Activated naive CD4-positive, alpha-beta T cell treated with anti-CD3 and anti-CD28 coated beads for 36 hours (primary cell): ENCODE measurements around the gene FZD7. TPM values are rescaled to one million over a fixed set of nuclear protein-coding genes. Genes with fewer than 3 reads are reported as not detected.

Experiments used
- CTCF ChIA-PET: fragments of 350-600 bp; sonication (Branson Sonifier 250); formaldehyde crosslinking; loops from one replicate; lab custom pipeline; 2021; ENCODE audit warnings: antibody characterized with exemption; lab: Charles Lee
- DNase-seq: peaks from one replicate; pipeline ENCODE4 v3.0.0-alpha.2; 2020
- H3K27ac Mint-ChIP-seq: one replicate; pipeline ENCODE4 v1.8.0; 2021; ENCODE audit warnings: mild to moderate bottlenecking, mixed read lengths
- H3K27me3 Mint-ChIP-seq: one replicate; pipeline ENCODE4 v1.8.0; 2021; ENCODE audit warnings: low read depth, mixed read lengths
- H3K36me3 Mint-ChIP-seq: one replicate; pipeline ENCODE4 v1.8.0; 2021; ENCODE audit warnings: low read depth, mixed read lengths
- H3K4me1 Mint-ChIP-seq: one replicate; pipeline ENCODE4 v1.8.0; 2021; ENCODE audit warnings: low read depth, mixed read lengths
- H3K4me3 Mint-ChIP-seq: one replicate; pipeline ENCODE4 v1.8.0; 2021; ENCODE audit warnings: mild to moderate bottlenecking, moderate library complexity, mixed read lengths
- H3K9me3 Mint-ChIP-seq: one replicate; pipeline ENCODE4 v1.8.0; 2021; ENCODE audit warnings: mixed read lengths
- intact Hi-C: fragments of 100-400 bp; cut with micrococcal nuclease; formaldehyde crosslinking; loops from one replicate; pipeline ENCODE4 v1.15.1; 2023
- total RNA-seq, 2 experiments: library from RNA; stranded (reverse); gene quantifications; one replicate each; pipeline ENCODE4 v1.2.3, GENCODE V29; 2021

FZD7 gene
- total RNA-seq, 2 experiments from 2014 or later = 0.17 to 0.43 TPM

DNA sequence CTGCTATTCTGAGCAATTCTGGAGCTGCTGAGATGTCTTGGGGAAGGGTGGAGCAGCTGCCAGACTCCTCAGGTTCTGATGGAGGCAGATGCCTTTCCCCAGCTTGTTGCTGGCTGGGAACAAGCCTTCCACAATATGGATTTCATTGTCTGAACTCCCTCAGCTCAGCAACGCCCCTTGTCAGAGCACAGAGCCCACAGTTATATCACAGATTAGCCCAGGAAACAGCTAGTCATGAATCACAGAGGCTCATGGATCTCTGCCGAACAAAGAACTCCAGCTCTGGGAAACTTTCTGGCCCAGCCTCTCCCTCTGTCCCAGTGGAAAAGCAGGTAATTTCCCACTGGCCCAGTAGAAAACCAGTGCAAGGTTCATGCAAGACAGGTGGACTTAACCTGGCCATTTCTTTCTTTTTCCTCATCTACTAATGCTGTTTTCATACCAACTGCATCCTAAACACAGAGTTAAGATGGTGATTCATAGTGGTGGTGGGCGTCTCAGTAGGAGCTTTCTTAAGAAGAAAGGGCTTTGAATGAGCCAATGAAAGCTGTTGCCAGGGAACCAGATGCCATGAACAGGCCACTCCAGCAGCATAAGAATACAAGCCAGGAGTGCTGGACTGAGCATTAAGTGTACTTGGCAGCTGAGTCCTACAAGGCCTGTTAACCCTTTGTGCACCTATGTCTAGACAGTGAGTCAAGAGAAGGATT, 30.7 kb downstream of the FZD7 start:
- Mint-ChIP-seq H3K4me3 (no peak overlapping the region), H3K4me1 (no peaks in the 10 kb centered on the region), H3K27ac (no peak overlapping the region), H3K27me3 (peaks cover 4% of the 10 kb centered on the region), H3K36me3 (no peaks in the 10 kb centered on the region), H3K9me3 (no peaks in the 10 kb centered on the region)
- DNase-seq = no peak
- CTCF ChIA-PET = interaction anchor here (1.0 kb wide), 1 partner anchor 62 kb away, joined by 3 read pairs; no protein-coding TSS in a partner anchor
- intact Hi-C loops = no loop called here

DNA sequence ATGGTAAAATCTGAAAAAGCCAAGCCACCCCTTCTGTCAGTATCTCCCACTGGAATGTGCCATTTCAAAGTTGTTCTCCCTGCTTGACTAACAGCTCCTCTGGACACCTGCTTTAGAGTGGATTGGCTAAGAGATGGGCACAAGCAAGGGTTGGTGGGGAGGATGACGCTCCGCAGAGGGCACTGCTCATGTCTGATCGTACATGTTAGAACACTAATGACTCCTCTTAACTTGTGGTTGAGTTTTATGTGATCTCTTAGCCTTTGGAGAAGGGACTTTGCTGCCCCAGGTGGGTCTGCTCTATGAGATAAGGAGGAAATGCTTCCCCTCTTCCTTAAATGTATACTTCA, 31.2 kb downstream of the FZD7 start:
- no peak for DNase-seq
- H3K9me3 Mint-ChIP-seq = no peaks in the 10 kb centered on the region
- CTCF ChIA-PET = no interaction called here
- no peak overlapping the region for H3K27ac Mint-ChIP-seq
- H3K36me3 Mint-ChIP-seq = no peaks in the 10 kb centered on the region
- no peaks in the 10 kb centered on the region for H3K4me1 Mint-ChIP-seq
- no peak overlapping the region for H3K4me3 Mint-ChIP-seq
- intact Hi-C loops = no loop called here
- no peaks in the 10 kb centered on the region for H3K27me3 Mint-ChIP-seq

GRCh38 chr2:202065876-202066275, 32.2 kb downstream of the FZD7 start:
- Mint-ChIP-seq H3K9me3 (no peaks in the 10 kb centered on the region), H3K27ac (no peak overlapping the region), H3K36me3 (no peaks in the 10 kb centered on the region), H3K4me3 (no peak overlapping the region), H3K4me1 (no peaks in the 10 kb centered on the region), H3K27me3 (no peaks in the 10 kb centered on the region)
- no peak for DNase-seq
- CTCF ChIA-PET = interaction anchor here (1.3 kb wide), 1 partner anchor 205 kb away, joined by 3 read pairs; no protein-coding TSS in a partner anchor
- intact Hi-C loops = no loop called here

DNA sequence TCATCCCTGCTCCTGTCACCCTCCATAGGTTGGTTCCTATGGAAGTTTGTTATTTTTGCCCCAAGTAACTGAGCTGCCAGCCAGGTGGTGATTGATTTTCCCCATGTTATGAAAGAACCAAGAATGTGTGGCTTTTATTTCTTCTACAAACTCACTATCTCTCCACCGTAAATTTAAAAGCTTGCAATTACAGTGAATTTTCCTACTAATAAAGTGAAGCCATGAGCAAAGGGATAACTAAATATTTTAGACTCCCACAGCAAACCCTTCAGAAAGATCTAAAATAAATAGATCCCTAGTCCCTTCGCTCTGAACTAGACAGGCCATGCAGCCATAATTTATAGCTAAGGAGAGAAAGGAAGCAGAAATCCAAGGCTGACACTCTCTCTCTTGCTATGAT, 33.2 kb downstream of the FZD7 start:
- no peaks in the 10 kb centered on the region for H3K36me3 Mint-ChIP-seq
- intact Hi-C loops = no loop called here
- no peaks in the 10 kb centered on the region for H3K9me3 Mint-ChIP-seq
- no peak for DNase-seq
- no peak overlapping the region for H3K27ac Mint-ChIP-seq
- no peak overlapping the region for H3K4me3 Mint-ChIP-seq
- no peaks in the 10 kb centered on the region for H3K4me1 Mint-ChIP-seq
- CTCF ChIA-PET = interaction anchor here (0.6 to 1.3 kb wide), 3 partner anchors 40 to 407 kb away, joined by 3 to 4 read pairs (median 3); no protein-coding TSS in a partner anchor
- no peaks in the 10 kb centered on the region for H3K27me3 Mint-ChIP-seq

DNA sequence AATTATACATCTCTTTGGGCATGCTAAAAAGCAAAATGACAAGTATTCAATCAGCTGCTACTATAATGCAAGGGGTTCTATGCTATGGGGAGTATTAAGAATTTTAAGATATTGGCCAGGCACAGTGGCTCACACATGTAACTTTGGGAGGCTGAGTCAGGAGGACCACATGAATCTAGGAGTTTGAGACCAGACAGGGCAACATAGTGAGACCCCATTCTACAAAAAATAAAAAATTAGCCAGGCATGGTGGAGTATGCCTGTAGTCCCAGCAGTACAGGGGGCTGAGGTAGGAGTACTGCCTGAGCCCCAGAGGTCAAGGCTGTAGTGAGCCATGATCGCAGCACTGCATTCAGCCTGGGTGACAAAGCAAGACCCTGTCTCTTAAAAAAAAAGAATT, 33.9 kb downstream of the FZD7 start:
- Mint-ChIP-seq H3K27me3 (no peaks in the 10 kb centered on the region), H3K4me1 (no peaks in the 10 kb centered on the region), H3K36me3 (no peaks in the 10 kb centered on the region), H3K27ac (no peak overlapping the region), H3K9me3 (no peaks in the 10 kb centered on the region), H3K4me3 (no peak overlapping the region)
- no peak for DNase-seq
- intact Hi-C loops = no loop called here
- CTCF ChIA-PET = no interaction called here

DNA sequence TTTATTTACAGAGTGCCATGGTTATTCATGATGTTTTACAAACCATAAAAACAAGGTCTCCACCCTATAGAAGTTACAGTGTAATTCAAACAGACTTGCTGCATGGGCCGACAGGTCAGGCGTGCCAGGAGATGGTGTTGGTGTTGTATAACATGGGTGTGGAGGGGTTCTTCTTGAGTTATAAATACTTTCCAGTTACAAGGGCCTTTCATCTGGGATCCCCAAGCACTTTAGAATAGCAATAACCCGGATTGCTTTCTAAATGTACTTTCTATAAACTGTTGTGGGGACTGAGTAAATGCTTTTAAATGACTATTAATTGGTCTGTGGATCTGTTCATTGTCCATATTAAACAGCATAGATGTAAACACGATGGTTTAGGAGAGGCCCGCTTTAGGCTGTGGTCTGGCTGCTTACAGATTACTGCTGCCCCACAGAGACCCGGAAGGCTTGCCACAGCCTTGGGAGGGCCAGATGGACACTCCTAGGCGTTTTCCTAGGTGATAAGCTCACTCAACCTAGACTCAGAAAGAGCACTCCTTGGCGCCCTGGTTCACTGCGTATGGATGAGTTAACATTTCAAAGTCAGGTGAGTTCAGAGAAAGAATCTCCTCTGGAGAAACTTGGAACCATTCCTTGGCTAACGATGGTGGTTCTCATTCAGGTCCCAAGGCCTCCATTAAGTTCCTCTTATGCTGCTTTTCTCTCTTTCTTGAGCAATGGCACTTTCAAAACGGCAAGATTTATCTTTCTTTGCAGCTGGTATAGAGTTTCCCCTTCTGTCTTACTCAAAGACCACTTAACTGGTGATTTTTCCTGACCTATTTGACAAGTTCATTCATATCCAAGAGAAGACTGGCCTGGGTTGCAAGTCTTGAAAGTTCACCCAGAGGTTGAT, 35.8 kb downstream of the FZD7 start:
- CTCF ChIA-PET = interaction anchor here (0.6 kb wide), 1 partner anchor 69 kb away, joined by 4 read pairs; no protein-coding TSS in a partner anchor
- Mint-ChIP-seq H3K27ac (no peak overlapping the region), H3K4me1 (no peaks in the 10 kb centered on the region), H3K27me3 (no peaks in the 10 kb centered on the region), H3K9me3 (no peaks in the 10 kb centered on the region), H3K4me3 (no peak overlapping the region), H3K36me3 (no peaks in the 10 kb centered on the region)
- no peak for DNase-seq
- intact Hi-C loops = no loop called here

- Mint-ChIP-seq H3K36me3 (no peaks in the 10 kb centered on the region), H3K9me3 (no peaks in the 10 kb centered on the region), H3K27me3 (no peaks in the 10 kb centered on the region), H3K27ac (no peak overlapping the region), H3K4me1 (no peaks in the 10 kb centered on the region), H3K4me3 (no peak overlapping the region)
- CTCF ChIA-PET = no interaction called here
- no peak for DNase-seq
- intact Hi-C loops = no loop called here
These were observed 37.5 kb downstream of the FZD7 start for GRCh38 chr2:202071107-202071506.

DNA sequence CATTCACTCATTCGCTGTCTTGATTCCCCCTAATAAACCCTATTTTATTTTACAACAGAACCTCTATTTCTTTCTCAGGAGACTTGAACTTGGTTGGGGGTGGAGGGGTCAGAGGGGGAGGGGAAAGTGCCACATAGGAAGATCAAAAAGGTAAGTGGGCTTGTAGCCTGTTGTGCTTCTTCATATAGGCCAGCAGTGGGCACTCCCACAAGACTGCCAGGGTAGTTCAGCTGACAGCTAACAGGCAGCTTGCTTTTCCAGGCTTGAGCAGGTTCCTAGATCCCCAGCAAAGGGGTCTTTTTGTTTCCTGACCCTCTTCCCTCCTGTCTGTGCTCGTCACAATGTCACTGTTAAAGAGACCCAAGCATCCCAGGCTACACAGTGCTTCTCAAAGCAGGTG, 38.6 kb downstream of the FZD7 start:
- no peaks in the 10 kb centered on the region for H3K27me3 Mint-ChIP-seq
- intact Hi-C loops = no loop called here
- no peaks in the 10 kb centered on the region for H3K4me1 Mint-ChIP-seq
- no peak for DNase-seq
- H3K4me3 Mint-ChIP-seq = no peak overlapping the region
- H3K36me3 Mint-ChIP-seq = no peaks in the 10 kb centered on the region
- H3K9me3 Mint-ChIP-seq = no peaks in the 10 kb centered on the region
- no peak overlapping the region for H3K27ac Mint-ChIP-seq
- CTCF ChIA-PET = no interaction called here

GRCh38 chr2:202072737-202073401, 39.2 kb downstream of the FZD7 start, which contains the start of gene KIAA2012:
Gene KIAA2012 (plus strand): TSS chr2:202073255. CDS start chr2:202073628, 373 bp downstream.
- H3K27ac Mint-ChIP-seq = no peak within 1 kb of the TSS
- no peaks in the 10 kb centered on the region for H3K9me3 Mint-ChIP-seq
- intact Hi-C loops = no loop called here
- no peaks in the 10 kb centered on the region for H3K27me3 Mint-ChIP-seq
- CTCF ChIA-PET = interaction anchor here (0.6 to 0.7 kb wide), 2 partner anchors 15 to 68 kb away, joined by 3 read pairs; no protein-coding TSS in a partner anchor
- no peaks in the 10 kb centered on the region for H3K4me1 Mint-ChIP-seq
- no peaks in the 10 kb centered on the region for H3K36me3 Mint-ChIP-seq
- H3K4me3 Mint-ChIP-seq = no peak within 1 kb of the TSS
- DNase-seq = no peak

DNA sequence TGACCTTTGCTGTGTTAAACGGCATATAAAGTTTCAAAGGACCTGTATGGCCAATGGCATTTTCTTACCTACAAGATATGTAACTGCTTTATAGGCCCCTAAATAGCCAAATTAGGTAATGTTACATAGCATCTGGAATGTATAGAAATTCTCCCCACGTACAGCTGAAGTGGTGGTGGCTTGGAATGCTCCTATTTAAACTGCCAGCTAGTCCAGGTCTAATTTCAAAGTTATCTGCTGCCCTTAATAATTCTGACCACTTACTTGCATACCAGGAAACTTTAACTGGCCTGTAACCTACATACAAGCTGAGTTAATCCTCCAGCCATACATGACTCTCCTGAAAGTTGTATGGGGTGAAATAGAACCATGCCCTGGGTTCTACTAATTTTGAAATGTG, 40.7 kb downstream of the FZD7 start:
- DNase-seq = no peak

GRCh38 chr2:202079310-202079709, 45.7 kb downstream of the FZD7 start:
- H3K27ac Mint-ChIP-seq = no peak overlapping the region
- H3K36me3 Mint-ChIP-seq = no peaks in the 10 kb centered on the region
- no peak overlapping the region for H3K4me3 Mint-ChIP-seq
- no peaks in the 10 kb centered on the region for H3K27me3 Mint-ChIP-seq
- no peaks in the 10 kb centered on the region for H3K4me1 Mint-ChIP-seq
- intact Hi-C loops = no loop called here
- H3K9me3 Mint-ChIP-seq = no peaks in the 10 kb centered on the region
- CTCF ChIA-PET = interaction anchor here (0.6 kb wide), 1 partner anchor 166 kb away, joined by 4 read pairs; no protein-coding TSS in a partner anchor
- DNase-seq = no peak

More for the DNA sequence above, 40.7 kb downstream of the FZD7 start:
- H3K4me1 Mint-ChIP-seq = no peaks in the 10 kb centered on the region
- H3K36me3 Mint-ChIP-seq = no peaks in the 10 kb centered on the region
- H3K4me3 Mint-ChIP-seq = no peak overlapping the region
- CTCF ChIA-PET = no interaction called here
- H3K27ac Mint-ChIP-seq = no peak overlapping the region
- intact Hi-C loops = no loop called here
- no peaks in the 10 kb centered on the region for H3K27me3 Mint-ChIP-seq
- no peaks in the 10 kb centered on the region for H3K9me3 Mint-ChIP-seq

DNA sequence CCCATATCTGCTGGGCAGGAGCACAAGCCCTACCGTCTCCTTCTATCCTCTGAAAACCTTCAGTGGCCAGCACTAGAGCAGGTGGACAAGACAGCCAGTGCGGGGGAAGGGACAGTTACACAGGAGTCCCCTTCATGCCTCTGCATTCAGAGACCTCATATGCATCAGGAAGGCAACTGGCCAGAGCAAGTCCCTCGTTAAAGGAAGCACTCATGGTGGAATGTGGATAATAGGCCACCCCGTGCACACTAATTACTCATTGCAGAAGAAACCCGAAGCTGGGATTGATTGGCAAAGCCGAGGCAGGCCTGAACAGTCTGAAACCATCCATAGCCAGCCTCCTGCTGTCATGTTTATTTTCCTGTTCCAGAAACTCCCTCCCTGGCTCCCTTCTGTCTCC, 50.6 kb downstream of the FZD7 start:
- Mint-ChIP-seq H3K27me3 (no peaks in the 10 kb centered on the region), H3K36me3 (no peaks in the 10 kb centered on the region), H3K27ac (no peak overlapping the region), H3K9me3 (no peaks in the 10 kb centered on the region), H3K4me3 (no peak overlapping the region), H3K4me1 (no peaks in the 10 kb centered on the region)
- CTCF ChIA-PET = no interaction called here
- DNase-seq = no peak
- intact Hi-C loops = no loop called here
